Spleen (tissue), 11 donors: ENCODE measurements around the gene PRRC1. TPM values are rescaled to one million over a fixed set of nuclear protein-coding genes. Genes with fewer than 3 reads are reported as not detected.

Experiments
- DNase-seq: peaks from one replicate; pipeline ENCODE4 v3.0.0-alpha.2; 2020
- H3K27ac ChIP-seq, 8 donors: fragments of 200-600 bp; sonication (generic) in 7 of 8; 1 replicate in 4 of 8; 2 replicates in 4 of 8; pipeline versions ENCODE4 v1.5.0 to v1.8.0; 2016 to 2021; ENCODE audit warnings: inconsistent platforms in 4 of 8, mild to moderate bottlenecking in 4 of 8, moderate library complexity in 1 of 8
- H3K27me3 ChIP-seq, 7 donors: fragments of 200-600 bp; sonication (generic) in 6 of 7; replicated peaks in 1 of 7; 1 replicate in 4 of 7; 2 replicates in 3 of 7; pipeline versions ENCODE4 v1.5.0 to v1.8.0; 2016 to 2021; ENCODE audit warnings: inconsistent platforms in 3 of 7, mild to moderate bottlenecking in 1 of 7
- H3K36me3 ChIP-seq, 6 donors: fragments of 200-600 bp; sonication (generic) in 5 of 6; 1 replicate in 4 of 6; 2 replicates in 2 of 6; pipeline versions ENCODE4 v1.5.0 to v1.8.0; 2016 to 2021; ENCODE audit warnings: inconsistent platforms in 2 of 6
- H3K4me1 ChIP-seq, 6 donors: fragments of 200-600 bp; sonication (generic) in 5 of 6; 1 replicate in 3 of 6; 2 replicates in 3 of 6; pipeline versions ENCODE4 v1.5.0 to v1.8.0; 2016 to 2021; ENCODE audit warnings: inconsistent platforms in 3 of 6
- H3K4me3 ChIP-seq, 8 donors: fragments of 200-600 bp; sonication (generic) in 7 of 8; 1 replicate in 4 of 8; 2 replicates in 4 of 8; pipeline versions ENCODE4 v1.5.0 to v1.8.0; 2016 to 2021; ENCODE audit warnings: inconsistent platforms in 4 of 8, mild to moderate bottlenecking in 4 of 8, moderate library complexity in 2 of 8
- H3K9me3 ChIP-seq, 8 donors: fragments of 200-600 bp; sonication (generic) in 7 of 8; 1 replicate in 4 of 8; 2 replicates in 4 of 8; pipeline versions ENCODE4 v1.5.0 to v1.8.0; 2016 to 2021; ENCODE audit warnings: inconsistent platforms in 4 of 8
- POLR2A ChIP-seq, 3 donors: fragments of 450-650 bp; IDR thresholded peaks; one replicate each; pipeline ENCODE4 v1.5.1; 2017; ENCODE audit warnings: antibody characterized with exemption in 3 of 3, mild to moderate bottlenecking in 1 of 3
- POLR2AphosphoS5 ChIP-seq, 3 donors: sonication (generic); formaldehyde crosslinking; IDR thresholded peaks; one replicate each; pipeline ENCODE4 v1.5.1; 2017; ENCODE audit warnings: antibody characterized with exemption in 3 of 3
- WGBS, 5 donors: extraction: QIAGEN DNeasy Blood & Tissue Kit in 3 of 5; methylation state at CpG; one replicate each; pipeline versions ENCODE4 v1.1.5 to v1.1.7; 2013 to 2018; 5-methylcytosine and 5-hydroxymethylcytosine counted together
- intact Hi-C: fragments of 100-400 bp; cut with DNase I; formaldehyde crosslinking; loops from one replicate; pipeline ENCODE4 v1.15.0; 2023; ENCODE audit warnings: low total_unique reads
- polyA plus RNA-seq, 3 donors: library from polyadenylated mRNA; stranded (reverse); fragments of 200-250 nt; gene quantifications; one replicate each; pipeline ENCODE4 v1.2.1, GENCODE V29; 2013
- total RNA-seq, 7 donors: library from RNA; depleted of rRNA in 3 of 7; stranded (reverse); fragments of >200 nt in 3 of 7; fragmentation: NEBNext Ultra II Directional in 4 of 7; extraction: Animal tissue kit (Norgen Biotek cat#: 25700) in 4 of 7; gene quantifications; one replicate each; pipeline versions ENCODE4 v1.1.0 to v1.2.1, GENCODE V29; 2016 to 2021
- TF ChIP-seq, protein P1 (sequence below), 11 experiments: fragments of 200-600 bp in 7 of 11; fragments of 450-650 bp in 4 of 11; sonication (generic) in 4 of 11; IDR thresholded peaks in 8 of 11; conservative IDR thresholded peaks in 3 of 11; 1 replicate in 7 of 11; 2 replicates in 4 of 11; pipeline versions ENCODE4 v1.4.0 to v1.8.0; 2016 to 2021; ENCODE audit warnings: antibody characterized with exemption in 11 of 11, inconsistent platforms in 4 of 11, mild to moderate bottlenecking in 1 of 11
- donor health status: healthy with polysubstance abuse.
- donor health status: DM: no; HTN: no; CAD: no; lungs with moderate emphysema.
- donor health status: DM: no; HTN: no; CAD: no.
- donor health status: Bipolar disorder and iron deficiency.
- donor health status: healthy.
- donor health status: DM: no; HTN: no; CAD: no.
- donor health status: DM: yes; HTN: yes; CAD: no.

PRRC1 gene
- total and polyA plus RNA-seq, 10 donors: 11.9 to 45.9 (median 38.5) TPM

DNA sequence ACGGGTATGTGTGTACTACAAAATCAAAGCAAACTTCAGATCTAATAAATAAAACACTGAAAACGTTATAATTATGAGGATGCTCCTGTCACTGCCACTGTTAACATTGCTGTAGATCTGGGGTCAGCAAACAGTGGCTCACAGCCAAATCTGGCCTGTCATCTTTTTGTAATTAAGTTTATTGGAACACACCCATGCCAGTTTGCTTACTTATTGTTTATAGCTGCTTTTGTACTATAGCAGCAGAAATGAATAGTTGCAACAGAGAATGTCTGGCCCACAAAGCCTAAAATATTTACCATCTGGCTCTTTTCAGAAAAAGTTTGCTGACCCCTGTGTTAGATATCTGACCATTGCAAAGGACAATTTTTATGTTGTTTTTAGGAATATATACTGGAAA lies 32.1 kb downstream of the PRRC1 start:
- no peaks in the 10 kb centered on the region for H3K27me3 ChIP-seq
- intact Hi-C loops: no loop called here
- 73 to 88% (median 84%) methylated on average over 2 of the region's 2 CpGs for WGBS, 5 donors
- H3K9me3 ChIP-seq: peaks cover 0 to 3% (median under 1%) of the 10 kb centered on the region in 8 donors
- no peak overlapping the region for H3K4me3 ChIP-seq
- TF ChIP-seq POLR2AphosphoS5 (IDR thresholded peaks at IDR 0.05) (no peak), POLR2A (IDR thresholded peaks at IDR 0.05) (no peak)
- TF ChIP-seq, protein P1, sequence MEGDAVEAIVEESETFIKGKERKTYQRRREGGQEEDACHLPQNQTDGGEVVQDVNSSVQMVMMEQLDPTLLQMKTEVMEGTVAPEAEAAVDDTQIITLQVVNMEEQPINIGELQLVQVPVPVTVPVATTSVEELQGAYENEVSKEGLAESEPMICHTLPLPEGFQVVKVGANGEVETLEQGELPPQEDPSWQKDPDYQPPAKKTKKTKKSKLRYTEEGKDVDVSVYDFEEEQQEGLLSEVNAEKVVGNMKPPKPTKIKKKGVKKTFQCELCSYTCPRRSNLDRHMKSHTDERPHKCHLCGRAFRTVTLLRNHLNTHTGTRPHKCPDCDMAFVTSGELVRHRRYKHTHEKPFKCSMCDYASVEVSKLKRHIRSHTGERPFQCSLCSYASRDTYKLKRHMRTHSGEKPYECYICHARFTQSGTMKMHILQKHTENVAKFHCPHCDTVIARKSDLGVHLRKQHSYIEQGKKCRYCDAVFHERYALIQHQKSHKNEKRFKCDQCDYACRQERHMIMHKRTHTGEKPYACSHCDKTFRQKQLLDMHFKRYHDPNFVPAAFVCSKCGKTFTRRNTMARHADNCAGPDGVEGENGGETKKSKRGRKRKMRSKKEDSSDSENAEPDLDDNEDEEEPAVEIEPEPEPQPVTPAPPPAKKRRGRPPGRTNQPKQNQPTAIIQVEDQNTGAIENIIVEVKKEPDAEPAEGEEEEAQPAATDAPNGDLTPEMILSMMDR (IDR thresholded peaks at IDR 0.05 in 8 of 11, conservative IDR thresholded peaks at IDR 0.05 in 3 of 11): no peak
- no peak for DNase-seq
- no peaks in the 10 kb centered on the region for H3K4me1 ChIP-seq
- peaks cover 0 to 95% (median 48%) of the 10 kb centered on the region in 6 donors for H3K36me3 ChIP-seq
- no peak overlapping the region for H3K27ac ChIP-seq

DNA sequence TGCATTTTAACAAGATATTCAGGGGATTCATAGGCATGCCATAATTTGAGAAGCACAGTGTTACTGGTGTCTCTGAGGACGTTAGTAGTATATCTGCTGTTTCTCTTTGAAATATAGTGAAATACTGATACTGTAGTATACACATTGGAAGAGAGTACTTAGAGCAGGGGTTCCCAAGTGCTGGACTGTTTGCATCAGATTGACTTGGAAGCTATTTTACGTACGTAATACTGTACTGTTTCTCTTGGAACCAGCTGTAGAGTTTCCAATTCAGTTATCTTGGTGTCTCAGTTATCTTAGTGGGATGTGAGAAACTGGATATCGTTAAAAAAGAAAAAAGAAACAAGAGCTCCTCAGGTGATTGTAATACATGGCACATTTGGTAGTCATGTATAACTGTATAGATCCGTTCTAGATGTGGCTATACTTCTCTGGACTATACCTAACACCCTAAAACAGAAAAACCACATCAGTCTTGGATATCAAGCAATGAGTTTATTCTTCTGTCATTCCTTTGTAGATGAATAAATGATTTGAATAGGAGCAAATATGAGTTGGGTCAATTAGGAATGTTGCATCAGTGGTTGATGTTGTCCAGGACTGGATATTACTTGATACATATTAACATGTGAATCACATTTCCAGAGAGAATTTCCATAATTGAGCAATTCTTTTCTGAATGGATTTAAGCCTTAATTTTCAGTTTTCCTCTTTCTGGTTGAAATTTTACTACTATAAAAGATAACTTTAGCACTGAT lies 33.4 kb downstream of the PRRC1 start:
- Histone ChIP-seq H3K4me1 (no peaks in the 10 kb centered on the region), H3K9me3 (no peaks in the 10 kb centered on the region), H3K27me3 (no peaks in the 10 kb centered on the region), H3K4me3 (no peak overlapping the region), H3K36me3 (peaks cover 0 to 95% (median 45%) of the 10 kb centered on the region in 6 donors), H3K27ac (no peak overlapping the region)
- TF ChIP-seq POLR2AphosphoS5 (IDR thresholded peaks at IDR 0.05): no peak
- no peak for TF ChIP-seq POLR2A (IDR thresholded peaks at IDR 0.05)
- TF ChIP-seq, protein P1 (IDR thresholded peaks at IDR 0.05 in 8 of 11, conservative IDR thresholded peaks at IDR 0.05 in 3 of 11): no peak
- no peak for DNase-seq
- intact Hi-C loops: no loop called here
- WGBS, 5 donors: 94 to 97% (median 96%) methylated on average over 5 of the region's 5 CpGs

DNA sequence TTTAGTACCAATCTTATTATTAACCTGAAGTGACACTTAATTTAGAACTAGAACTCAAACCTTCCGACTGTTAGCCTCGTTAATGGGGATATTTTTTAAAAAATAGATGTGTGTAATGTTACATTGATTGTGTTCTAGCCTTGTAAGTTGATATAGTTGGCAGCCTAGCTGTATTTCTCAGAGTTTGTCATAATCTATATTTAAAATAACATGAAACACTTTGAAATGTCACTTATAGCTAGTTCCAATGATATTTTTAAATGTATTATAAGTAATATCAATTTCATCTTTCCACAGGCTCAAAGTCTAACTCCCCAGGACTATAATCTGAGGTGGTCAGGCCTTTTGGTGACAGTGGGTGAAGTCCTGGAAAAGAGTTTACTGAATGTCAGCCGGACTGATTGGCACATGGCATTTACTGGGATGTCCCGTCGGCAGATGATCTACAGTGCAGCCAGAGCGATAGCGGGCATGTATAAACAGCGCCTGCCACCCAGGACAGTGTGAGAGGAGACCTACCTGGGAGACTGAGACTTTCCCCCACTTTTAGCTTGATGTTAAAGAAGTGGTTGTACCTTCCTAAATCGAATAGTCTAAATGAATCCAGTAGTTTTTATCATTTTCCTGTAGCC lies 34.1 kb downstream of the PRRC1 start:
- intact Hi-C loops: no loop called here
- 84 to 97% (median 93%) methylated on average over 9 of the region's 9 CpGs for WGBS, 5 donors
- Histone ChIP-seq H3K9me3 (no peaks in the 10 kb centered on the region), H3K4me3 (no peak overlapping the region), H3K36me3 (peaks cover 0 to 88% (median 45%) of the 10 kb centered on the region in 6 donors), H3K27ac (no peak overlapping the region), H3K27me3 (no peaks in the 10 kb centered on the region), H3K4me1 (no peaks in the 10 kb centered on the region)
- no peak for DNase-seq
- TF ChIP-seq, protein P1 (IDR thresholded peaks at IDR 0.05 in 8 of 11, conservative IDR thresholded peaks at IDR 0.05 in 3 of 11): no peak
- no peak for TF ChIP-seq POLR2AphosphoS5 (IDR thresholded peaks at IDR 0.05)
- no peak for TF ChIP-seq POLR2A (IDR thresholded peaks at IDR 0.05)

DNA sequence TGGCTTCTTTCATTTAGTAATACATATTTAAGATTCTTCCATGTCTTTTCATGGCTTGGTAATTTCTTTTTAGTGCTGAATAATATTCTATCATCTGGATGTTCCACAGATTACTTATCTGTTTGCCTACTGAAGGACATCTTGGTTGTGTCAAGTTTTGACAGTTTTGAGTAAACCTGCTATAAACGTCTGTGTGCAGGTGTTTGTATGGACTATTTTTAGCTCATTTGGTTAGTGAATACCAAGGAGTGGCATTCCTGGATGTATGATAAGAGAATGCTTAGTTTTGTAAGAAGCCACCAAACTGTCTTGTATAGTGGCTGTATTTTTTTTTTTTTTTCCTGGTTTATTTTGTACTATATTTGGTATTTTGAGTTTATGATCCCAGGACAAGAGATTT lies 38.4 kb downstream of the PRRC1 start:
- TF ChIP-seq, protein P1 (IDR thresholded peaks at IDR 0.05 in 8 of 11, conservative IDR thresholded peaks at IDR 0.05 in 3 of 11): no peak
- TF ChIP-seq POLR2A (IDR thresholded peaks at IDR 0.05): no peak
- no peak for TF ChIP-seq POLR2AphosphoS5 (IDR thresholded peaks at IDR 0.05)
- WGBS, 5 donors: 41 to 51% (median 47%) methylated on average over 1 of the region's 1 CpG
- H3K27ac ChIP-seq: no peak overlapping the region

More for the DNA sequence above, 38.4 kb downstream of the PRRC1 start:
- Histone ChIP-seq H3K4me1 (no peaks in the 10 kb centered on the region), H3K27me3 (no peaks in the 10 kb centered on the region), H3K9me3 (no peaks in the 10 kb centered on the region), H3K4me3 (no peak overlapping the region), H3K36me3 (peaks cover 0 to 47% (median 32%) of the 10 kb centered on the region in 6 donors)
- intact Hi-C loops: no loop called here
- no peak for DNase-seq
